Lung (tissue), 10 donors: ENCODE measurements around the gene NCF1. TPM values are rescaled to one million over a fixed set of nuclear protein-coding genes. Genes with fewer than 3 reads are reported as not detected.
"Not testable (repeated sequence)": the region's sequence is repeated elsewhere in the genome, so short reads cannot be mapped to it uniquely, and the experiment has no call there.

Experiments
- ATAC-seq: fragments of 200-7000 bp; cut with Tn5 transposase; one replicate; pipeline ENCODE4 v1.9.1; 2020; ENCODE audit warnings: moderate number of reproducible peaks; ENCODE audit not compliant: insufficient read depth, low FRiP score
- DNase-seq, 3 donors: peaks; one replicate each; pipeline ENCODE4 v3.0.0-alpha.2; 2013 to 2017
- H3K27ac ChIP-seq, 2 donors: one replicate each; pipeline ENCODE4 v1.5.1; 2013; ENCODE audit warnings: mild to moderate bottlenecking in 2 of 2, moderate library complexity in 2 of 2, control low read depth in 1 of 2, inconsistent platforms in 1 of 2, low read depth in 1 of 2, low read length in 1 of 2
- H3K27me3 ChIP-seq, 3 donors: one replicate each; pipeline ENCODE4 v1.5.1; 2013; ENCODE audit warnings: low read length in 2 of 3; ENCODE audit not compliant: control insufficient read depth in 3 of 3, insufficient read depth in 3 of 3
- H3K36me3 ChIP-seq, 4 donors: one replicate each; pipeline ENCODE4 v1.5.1; 2013; ENCODE audit warnings: low read length in 4 of 4, mild to moderate bottlenecking in 1 of 4, moderate library complexity in 1 of 4; ENCODE audit not compliant: control insufficient read depth in 4 of 4, insufficient read depth in 4 of 4
- H3K4me1 ChIP-seq, 5 donors: one replicate each; pipeline ENCODE4 v1.5.1; 2013; ENCODE audit warnings: low read length in 5 of 5, mild to moderate bottlenecking in 2 of 5, moderate library complexity in 1 of 5; ENCODE audit not compliant: control insufficient read depth in 5 of 5, insufficient read depth in 5 of 5
- H3K4me3 ChIP-seq: one replicate; pipeline ENCODE4 v1.5.1; 2013; ENCODE audit warnings: mild to moderate bottlenecking, control low read depth, moderate library complexity
- H3K9ac ChIP-seq, 2 donors: one replicate each; pipeline ENCODE4 v1.5.1; 2013; ENCODE audit warnings: low read length in 2 of 2, control low read depth in 1 of 2; ENCODE audit not compliant: insufficient read depth in 1 of 2
- H3K9me3 ChIP-seq, 4 donors: one replicate each; pipeline ENCODE4 v1.5.1; 2013; ENCODE audit warnings: low read length in 3 of 4, mild to moderate bottlenecking in 1 of 4, moderate library complexity in 1 of 4; ENCODE audit not compliant: control insufficient read depth in 4 of 4, insufficient read depth in 3 of 4
- WGBS, 2 donors: extraction: QIAGEN DNeasy Blood & Tissue Kit; methylation state at CpG; one replicate each; pipeline ENCODE4 v1.1.7; 2013; 5-methylcytosine and 5-hydroxymethylcytosine counted together
- polyA plus RNA-seq, 2 donors: library from polyadenylated mRNA; stranded (reverse); fragments of 200-250 nt; gene quantifications; one replicate each; pipeline ENCODE4 v1.2.1, GENCODE V29; 2013
- total RNA-seq, 2 donors: library from RNA; depleted of rRNA in 1 of 2; stranded (reverse); fragments of >200 nt in 1 of 2; gene quantifications; one replicate each; pipeline ENCODE4 v1.2.1, GENCODE V29; 2014 to 2021
- donor health status: Bipolar disorder and iron deficiency.
- donor health status: healthy.
- donor health status: DM: yes; HTN: yes; CAD: no.

Gene NCF1
- total and polyA plus RNA-seq, 4 donors = 8.3 to 91.9 (median 35.0) TPM

DNA sequence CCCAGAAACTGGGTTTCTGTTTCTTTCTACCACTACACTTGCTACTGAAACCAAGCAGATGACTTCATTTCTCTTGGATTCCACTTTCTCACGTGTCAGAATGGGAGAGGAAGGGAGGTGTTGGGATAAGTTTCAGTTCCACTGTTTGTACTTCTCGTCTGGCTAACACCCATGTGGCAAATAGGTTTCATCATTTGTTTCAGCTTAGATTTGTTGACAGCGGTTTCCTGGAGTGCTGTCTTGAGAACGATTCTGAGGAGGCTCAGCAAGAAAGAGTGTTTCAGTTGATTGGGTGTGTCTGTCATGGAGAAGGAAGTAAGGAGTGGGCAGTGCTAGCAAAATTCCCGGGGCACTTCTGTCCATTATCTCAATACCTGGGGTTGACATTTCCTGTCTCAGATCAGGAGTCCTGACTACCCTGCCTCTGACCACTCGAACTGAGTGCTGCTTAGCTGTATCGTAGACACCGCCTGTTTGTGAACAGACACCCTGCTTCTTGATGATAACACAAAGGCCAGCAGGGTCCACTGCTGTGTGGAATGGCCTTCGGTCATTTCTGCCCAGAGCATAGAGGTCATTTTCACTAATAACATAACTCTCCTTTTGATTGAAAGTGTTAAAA is 29.8 kb upstream of the NCF1 start:
- H3K36me3 ChIP-seq, H3K27me3 ChIP-seq, H3K9me3 ChIP-seq, H3K4me3 ChIP-seq, H3K27ac ChIP-seq, H3K4me1 ChIP-seq, DNase-seq, H3K9ac ChIP-seq: not testable (repeated sequence)
- ATAC-seq = peak; percentile 85
- no CpG with 5 or more reads among the region's 9 CpGs for whole genome bisulfite sequencing, 2 donors

DNA sequence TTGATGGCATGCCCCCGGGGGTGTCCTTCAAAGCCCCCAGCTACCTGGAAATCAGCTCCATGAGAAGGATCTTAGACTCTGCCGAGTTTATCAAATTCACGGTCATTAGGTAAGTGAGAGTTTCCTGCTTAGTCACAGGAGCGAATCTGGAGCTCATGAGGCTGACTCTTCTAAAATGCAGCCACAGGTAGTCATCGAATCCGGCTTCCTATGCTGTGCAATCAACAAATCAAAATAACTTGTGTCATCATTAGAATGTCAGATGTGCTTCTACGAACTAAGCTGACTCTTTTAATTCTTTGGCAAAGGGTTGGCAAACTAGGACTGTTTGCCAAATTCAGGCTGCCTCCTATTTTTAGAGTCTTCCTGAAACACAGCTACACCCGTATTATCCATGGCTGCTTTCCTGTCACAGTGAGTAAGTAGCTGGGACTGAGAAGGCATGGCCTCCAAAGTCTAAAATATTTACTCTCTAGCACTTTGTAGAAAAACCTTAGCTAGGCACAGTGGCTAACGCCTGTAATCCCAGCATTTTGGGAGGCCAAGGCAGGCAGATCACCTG is 19.8 kb upstream of the NCF1 start:
- H3K36me3 ChIP-seq, DNase-seq, H3K27me3 ChIP-seq, H3K9ac ChIP-seq, H3K4me3 ChIP-seq, H3K9me3 ChIP-seq, H3K27ac ChIP-seq, H3K4me1 ChIP-seq: not testable (repeated sequence)
- ATAC-seq = peak; percentile 19
- WGBS, 2 donors = no CpG with 5 or more reads among the region's 9 CpGs

DNA sequence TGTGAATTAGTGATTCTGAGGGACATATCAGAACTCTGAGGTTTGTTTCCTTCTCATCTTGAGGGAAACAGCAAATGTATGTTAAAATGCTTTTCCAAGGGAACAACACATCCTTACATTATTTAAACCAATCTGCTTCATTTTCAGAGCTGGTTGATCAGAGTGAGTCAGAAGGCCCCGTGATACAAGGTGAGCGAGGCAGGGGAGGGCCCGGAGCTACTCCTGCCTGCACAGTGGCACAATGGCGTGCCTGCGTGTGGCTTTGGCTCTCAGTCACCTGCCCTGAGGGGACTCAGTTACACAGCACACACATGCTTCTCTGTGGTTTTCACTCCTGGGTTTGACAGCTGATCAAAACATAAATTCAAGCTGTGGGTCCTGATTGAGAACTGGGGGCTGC is 17.1 kb upstream of the NCF1 start:
- H3K9ac ChIP-seq, H3K4me3 ChIP-seq, H3K36me3 ChIP-seq, H3K27me3 ChIP-seq, DNase-seq, H3K4me1 ChIP-seq, ATAC-seq, H3K9me3 ChIP-seq, H3K27ac ChIP-seq: not testable (repeated sequence)
- no CpG with 5 or more reads among the region's 5 CpGs for WGBS, 2 donors

DNA sequence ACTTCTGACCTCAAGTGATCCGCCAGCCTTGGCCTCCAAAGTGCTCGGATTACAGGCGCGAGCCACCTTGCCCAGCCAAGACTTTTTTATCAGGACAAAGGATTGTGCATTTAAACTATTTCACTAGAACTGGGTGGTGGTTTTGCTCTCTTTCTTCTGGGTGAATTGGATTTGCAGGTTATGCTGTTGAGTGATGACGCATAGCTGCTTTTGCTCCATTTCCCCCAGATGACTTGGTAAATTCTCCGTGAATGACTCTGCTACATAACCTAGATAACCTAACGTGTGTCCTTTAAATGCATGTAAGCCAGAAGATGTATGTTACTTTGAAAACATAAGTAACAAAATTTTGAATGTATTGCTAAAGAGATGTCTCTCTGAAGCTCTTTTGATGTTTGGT is 15.5 kb upstream of the NCF1 start:
- H3K9me3 ChIP-seq, DNase-seq, H3K4me3 ChIP-seq, ATAC-seq, H3K9ac ChIP-seq, H3K27me3 ChIP-seq, H3K4me1 ChIP-seq, H3K36me3 ChIP-seq, H3K27ac ChIP-seq: not testable (repeated sequence)
- WGBS, 2 donors = no CpG with 5 or more reads among the region's 7 CpGs

DNA sequence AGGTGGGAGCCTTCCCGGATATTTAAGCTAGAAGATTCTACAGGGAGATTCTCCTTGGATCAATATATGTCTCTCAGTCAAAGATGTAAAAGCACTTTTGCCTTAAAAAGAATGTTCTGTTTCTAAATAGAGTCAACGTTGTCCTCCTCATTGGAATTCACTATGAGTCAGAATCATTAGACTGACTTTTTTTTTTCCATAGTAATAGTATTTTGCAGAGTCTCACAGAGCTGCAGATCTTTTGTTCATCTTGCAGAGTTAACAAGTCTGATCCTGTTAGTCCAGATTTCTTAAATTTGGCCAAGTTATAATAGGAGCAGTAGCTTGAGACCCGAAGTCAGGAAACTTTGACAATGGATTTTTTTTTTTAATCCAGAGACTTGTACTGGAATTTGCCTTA is 14.8 kb upstream of the NCF1 start:
- H3K27me3 ChIP-seq, H3K9ac ChIP-seq, H3K27ac ChIP-seq, H3K9me3 ChIP-seq, H3K4me1 ChIP-seq, DNase-seq, ATAC-seq, H3K36me3 ChIP-seq, H3K4me3 ChIP-seq: not testable (repeated sequence)
- no CpG with 5 or more reads among the region's 3 CpGs for WGBS, 2 donors

DNA sequence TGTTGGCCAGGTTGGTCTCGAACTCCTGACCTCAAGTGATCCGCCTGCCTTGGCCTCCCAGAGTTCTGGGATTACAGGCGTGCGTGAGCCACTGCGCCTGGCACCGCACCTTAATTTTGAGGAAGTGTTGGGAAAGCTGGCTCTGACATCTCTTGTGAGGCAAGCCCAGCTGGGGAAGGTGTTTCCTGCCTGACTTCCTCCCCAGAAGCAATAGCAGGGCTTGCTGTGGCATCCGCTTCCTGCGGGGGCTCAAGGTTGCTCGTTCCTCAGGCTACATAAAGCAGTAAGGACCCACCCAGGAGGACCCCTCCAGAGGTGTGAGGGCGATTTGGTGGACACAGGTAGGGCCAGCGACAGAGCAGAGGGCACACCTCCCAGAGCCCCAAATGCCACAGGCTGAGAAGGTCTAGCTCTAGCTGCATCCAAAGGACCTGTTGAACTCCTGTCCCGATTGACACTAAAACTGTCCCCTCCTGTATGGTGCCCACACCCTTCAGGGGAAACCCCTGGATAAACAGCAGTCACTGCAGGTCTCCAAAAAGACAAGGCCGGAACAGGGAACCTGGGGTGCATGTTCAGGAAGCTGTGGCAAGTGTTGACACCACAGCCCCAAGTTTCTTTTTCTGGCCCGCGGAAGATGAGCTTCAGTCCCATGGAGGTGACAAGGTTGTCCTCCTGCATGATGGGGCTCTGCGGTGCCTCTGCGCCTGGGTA is 8.4 kb upstream of the NCF1 start:
- WGBS, 2 donors = no CpG with 5 or more reads among the region's 17 CpGs
- DNase-seq, H3K27ac ChIP-seq, H3K36me3 ChIP-seq, ATAC-seq, H3K4me3 ChIP-seq, H3K4me1 ChIP-seq, H3K27me3 ChIP-seq, H3K9me3 ChIP-seq, H3K9ac ChIP-seq: not testable (repeated sequence)

DNA sequence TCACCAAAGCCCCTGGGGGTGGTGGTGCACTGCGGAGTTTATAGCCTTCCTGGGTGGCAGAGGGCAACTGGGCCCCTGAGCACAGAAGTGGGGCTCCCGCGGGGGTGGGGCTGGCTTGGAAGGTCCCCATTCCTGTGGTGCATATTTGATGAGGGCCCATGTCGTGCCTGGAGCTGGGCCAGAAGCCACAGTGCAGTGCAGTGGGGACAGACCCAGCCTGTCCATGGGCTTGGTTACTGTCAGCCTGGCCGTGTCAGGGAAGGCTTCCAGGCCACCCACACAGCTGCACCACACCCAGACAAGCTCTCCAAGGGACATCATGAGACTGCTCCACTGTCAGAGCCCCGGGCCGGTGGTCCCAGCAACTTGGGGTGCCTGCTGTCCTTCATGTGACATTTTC is 7.3 kb upstream of the NCF1 start:
- H3K27ac ChIP-seq, H3K9ac ChIP-seq, H3K27me3 ChIP-seq, H3K4me3 ChIP-seq, DNase-seq, H3K4me1 ChIP-seq, H3K9me3 ChIP-seq, H3K36me3 ChIP-seq: not testable (repeated sequence)
- ATAC-seq = peak; percentile 38
- WGBS, 2 donors = 60% methylated on average over 1 of the region's 7 CpGs; no CpG with 5 or more reads in 1 of the 2 donors

DNA sequence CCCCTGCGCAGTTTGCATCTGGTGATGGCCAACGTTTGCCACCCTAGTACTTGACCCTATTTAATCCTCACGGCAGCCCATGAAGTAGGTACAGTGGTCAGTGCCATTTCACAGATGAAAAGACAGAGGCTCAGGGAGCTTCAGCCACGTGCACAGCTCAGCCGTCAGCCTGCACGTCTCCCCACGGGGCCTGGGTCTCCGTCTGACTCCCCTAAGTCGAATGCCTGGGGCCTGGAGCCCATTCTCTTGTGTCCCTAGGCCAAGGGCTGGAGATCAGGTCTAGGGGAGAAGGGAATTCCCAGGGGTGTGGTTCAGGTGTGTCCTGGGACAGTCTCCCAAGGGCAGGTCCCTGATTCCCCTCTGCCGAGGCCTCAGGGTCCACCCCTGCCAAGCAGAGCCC is 6.8 kb upstream of the NCF1 start:
- not testable (repeated sequence) for DNase-seq, ATAC-seq
- 81 to 91% methylated on average over 8 of the region's 10 CpGs for WGBS, 2 donors

More for the DNA sequence above, 6.8 kb upstream of the NCF1 start:
- H3K27me3 ChIP-seq, H3K36me3 ChIP-seq, H3K9ac ChIP-seq, H3K4me3 ChIP-seq, H3K27ac ChIP-seq, H3K9me3 ChIP-seq, H3K4me1 ChIP-seq: not testable (repeated sequence)
